Embryonic facial prominence (tissue), 1 donor: ENCODE results near the gene RNF223.
A peak's percentile ranks its signal among the peaks of the same experiment; 100 is the strongest.
"Not testable (repeated sequence)": the region's sequence is repeated elsewhere in the genome, so short reads cannot be mapped to it uniquely, and the experiment has no call there.

ENCODE experiments used
- DNase-seq: peaks from one replicate; pipeline ENCODE4 v3.0.0-alpha.2; 2016; ENCODE audit errors: extremely low spot score

The RNF223 gene

DNA sequence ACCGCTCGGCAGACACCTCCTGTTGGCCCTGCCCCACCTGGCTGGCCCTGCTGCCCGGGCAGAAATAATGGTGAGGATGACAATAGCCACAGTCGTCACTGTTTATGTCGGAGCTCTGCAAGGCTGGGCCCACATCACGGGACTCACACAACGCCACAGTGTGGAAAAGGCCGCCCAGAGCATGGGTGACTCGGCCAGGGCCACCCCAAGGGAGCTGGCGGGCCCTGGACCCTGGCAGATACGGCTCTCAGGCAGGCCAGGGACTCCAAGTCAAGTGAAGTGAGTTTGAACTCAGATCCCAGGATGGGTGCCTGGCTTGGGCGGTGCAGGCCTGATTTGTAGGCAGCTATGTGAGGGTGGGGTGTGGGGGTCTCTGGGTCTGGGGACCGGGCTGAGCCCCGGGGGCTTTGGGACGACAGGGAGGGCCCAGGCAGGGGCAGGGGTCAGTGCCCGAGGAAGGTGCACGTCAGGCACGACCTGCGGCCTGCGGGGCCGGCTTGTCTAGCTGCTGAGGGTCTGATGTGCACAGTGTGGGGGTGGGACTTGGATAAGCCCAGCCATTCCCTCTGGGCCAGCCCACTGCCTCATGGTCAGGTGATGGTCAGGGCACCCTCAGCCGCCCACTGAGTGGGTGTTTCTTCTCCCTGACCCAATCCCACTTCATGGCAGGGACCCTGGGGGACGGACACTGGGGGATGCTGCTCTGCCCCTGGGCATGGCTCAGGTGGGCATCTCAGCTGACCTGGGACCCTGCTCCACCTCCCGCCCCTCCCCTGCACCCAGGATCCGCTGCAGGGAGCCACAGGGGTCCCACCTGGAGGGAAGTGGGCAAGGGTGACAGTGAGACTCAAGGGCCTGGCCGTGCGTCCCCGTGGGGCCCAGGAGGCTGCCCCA is 1.0 kb downstream of the RNF223 start:
- DNase-seq: no peak

- DNase-seq: no peak
These were observed 1.7 kb downstream of the RNF223 start for GRCh38 chr1:1072299-1072848.

DNA sequence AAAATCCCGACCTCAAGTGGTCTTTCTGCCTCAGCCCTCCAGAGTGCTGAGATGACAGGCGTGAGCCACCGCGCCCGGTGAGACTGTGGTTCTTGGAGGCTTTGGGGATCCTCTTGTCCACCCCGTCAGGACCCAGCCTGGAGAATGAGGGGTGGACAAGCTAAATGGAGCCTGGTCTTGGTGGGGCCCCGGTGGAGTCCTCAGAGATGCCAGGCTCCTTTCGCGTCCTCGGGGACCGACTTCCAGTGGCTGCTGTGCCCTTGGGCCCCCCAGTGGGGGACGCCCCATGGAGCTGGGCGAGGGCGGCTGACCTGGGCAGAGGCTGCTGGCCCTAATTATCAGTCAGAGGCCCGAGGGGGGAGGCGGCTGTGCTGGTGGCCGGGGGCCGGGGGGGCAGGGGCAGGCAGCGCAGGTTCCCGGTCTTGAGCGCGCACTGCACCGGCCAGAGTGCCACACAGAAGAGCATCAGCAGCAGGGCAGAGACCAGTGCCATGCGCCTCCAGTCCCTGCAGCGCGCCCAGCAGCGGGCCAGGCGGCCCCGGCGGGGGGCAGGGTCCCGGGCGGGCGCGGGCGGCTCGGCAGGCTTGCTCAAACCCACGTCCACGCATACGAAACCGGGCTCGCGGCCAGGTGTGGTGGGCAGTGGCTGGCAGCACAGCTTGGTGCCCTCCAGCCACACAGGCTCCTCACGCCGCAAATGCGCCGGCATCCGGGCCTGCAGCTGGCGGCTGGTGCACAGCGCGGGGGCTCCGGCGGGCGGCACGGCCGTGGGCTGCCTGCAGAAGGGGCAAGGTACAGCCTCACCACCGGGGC is 2.4 kb downstream of the RNF223 start:
- DNase-seq: no peak

DNA sequence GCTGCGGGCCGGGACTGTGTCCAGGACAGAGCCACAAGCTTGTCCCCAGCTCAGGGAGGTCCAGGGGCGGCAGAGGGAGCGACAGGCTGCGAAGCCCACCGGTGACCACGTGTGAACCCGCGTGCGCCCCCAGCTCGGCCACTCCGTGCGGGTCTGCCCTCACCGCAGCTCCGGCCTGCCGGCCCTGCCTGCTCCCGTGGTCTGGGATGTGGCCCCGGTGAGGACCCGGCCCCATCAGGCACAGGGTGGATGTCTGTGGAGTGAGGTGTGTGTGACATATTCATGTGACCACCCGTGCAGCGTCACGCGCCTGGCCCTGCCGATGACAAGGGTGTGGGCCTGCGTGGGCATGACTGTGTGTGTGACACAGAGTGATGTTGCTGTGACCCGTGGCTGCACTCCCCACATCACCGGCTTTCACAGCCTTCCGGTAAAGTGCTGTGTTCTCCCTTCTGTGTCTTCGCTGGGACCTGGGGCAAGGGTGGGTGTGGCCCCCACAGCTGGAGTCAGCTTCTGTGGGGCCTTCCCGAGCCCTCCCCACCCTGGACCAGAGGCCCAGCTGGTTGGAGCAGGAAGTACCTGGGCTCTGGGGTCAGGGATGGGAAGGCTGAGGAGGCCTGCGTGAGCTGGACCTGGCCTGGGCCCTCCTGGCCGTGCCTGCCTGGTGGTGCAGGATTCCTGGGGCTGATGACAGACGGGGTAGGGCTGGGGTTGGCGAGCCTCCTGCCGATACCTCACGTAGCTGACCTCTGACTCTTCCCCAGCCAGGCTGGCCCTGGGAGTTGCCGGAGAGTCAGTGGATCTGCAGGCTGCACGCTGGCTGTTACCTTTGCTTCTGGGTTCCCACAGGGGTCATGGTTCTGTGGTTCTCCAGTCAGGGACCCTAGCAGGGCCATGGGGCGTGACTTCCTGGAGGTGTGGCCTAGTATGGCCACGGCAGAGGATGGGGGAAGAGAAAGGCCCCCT is 4.1 kb downstream of the RNF223 start:
- DNase-seq: no peak

DNA sequence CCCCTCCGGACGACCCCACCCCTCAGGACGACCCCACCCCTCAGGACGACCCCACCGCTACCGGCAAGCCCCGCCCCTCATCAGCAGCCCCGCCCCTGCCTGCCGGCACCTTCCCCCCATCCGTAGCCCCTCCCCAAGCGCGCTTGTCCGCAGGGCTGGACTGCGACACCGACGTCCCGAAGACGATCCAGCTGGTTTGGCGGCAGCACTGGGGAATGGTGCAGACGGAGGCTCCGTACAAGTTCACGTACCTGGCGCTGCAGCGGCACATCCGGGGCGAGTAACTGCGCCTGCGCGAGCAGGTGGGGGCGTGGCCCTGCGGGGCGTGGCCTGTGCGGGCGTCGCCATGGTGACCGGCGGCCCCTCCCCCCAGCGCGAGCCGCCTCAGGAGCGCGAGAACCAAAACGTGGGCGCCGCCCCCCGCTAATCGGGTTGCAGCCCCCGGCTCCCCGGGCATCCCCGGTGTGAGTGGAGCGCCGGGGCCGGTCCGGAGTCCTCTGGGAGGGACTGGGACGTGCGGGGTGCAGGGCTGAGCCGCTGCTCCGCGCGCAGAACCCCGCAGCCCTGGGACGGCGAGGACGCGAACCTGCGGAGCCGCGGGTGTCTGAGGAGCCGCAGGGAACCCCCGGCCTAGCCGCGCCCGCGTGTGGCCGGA is 4.9 kb downstream of the RNF223 start:
- peak; percentile 22 for DNase-seq

GRCh38 chr1:1068517-1069055 is 5.5 kb downstream of the RNF223 start:
- no peak for DNase-seq

- no peak for DNase-seq
These were observed 6.1 kb downstream of the RNF223 start for GRCh38 chr1:1067860-1068516.

- no peak for DNase-seq
These were observed 6.7 kb downstream of the RNF223 start for GRCh38 chr1:1067284-1067859.

GRCh38 chr1:1066403-1067283 is 7.5 kb downstream of the RNF223 start:
- no peak for DNase-seq

DNA sequence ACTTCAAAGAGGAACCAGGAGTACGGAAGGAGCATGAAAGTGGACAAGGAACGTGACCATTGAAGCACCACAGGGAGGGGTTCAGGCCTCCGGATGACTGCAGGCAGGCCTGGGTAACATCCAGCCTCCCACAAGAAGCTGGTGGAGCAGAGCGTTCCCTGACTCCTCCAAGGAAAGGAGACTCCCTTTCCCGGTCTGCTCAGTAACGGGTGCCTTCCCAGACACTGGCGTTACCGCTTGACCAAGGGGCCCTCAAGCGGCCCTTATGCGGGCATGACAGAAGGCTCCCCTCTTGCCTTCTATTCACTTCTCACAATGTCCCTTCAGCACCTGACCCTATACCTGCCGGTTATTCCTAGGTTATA is 8.2 kb downstream of the RNF223 start:
- DNase-seq: not testable (repeated sequence)

DNA sequence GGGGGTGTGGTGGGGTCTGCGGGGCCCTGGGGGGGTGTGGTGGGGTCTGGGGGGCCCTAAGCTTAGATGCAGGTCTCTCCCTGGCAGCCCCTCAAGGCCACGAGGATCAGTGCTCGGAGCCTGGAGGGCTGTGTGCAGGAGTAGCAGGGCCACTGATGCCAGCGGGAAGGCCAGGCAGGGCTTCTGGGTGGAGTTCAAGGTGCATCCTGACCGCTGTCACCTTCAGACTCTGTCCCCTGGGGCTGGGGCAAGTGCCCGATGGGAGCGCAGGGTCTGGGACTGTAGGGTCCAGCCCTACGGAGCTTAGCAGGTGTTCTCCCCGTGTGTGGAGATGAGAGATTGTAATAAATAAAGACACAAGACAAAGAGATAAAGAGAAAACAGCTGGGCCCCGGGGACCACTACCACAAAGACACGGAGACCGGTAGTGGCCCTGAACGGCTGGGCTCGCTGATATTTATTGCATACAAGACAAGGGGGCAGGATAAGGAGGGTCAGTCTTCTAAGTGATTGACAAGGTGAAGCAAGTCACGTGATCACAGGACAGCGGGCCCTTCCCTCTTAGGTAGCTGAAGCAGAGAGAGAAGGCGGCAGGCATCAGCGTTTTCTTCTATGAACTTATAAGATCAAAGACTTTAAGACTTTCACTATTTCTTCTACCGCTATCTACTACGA is 8.7 kb downstream of the RNF223 start:
- DNase-seq: no peak

GRCh38 chr1:1063945-1064831 is 9.9 kb downstream of the RNF223 start:
- DNase-seq: no peak

GRCh38 chr1:1063261-1063944 is 10.7 kb downstream of the RNF223 start:
- no peak for DNase-seq

DNA sequence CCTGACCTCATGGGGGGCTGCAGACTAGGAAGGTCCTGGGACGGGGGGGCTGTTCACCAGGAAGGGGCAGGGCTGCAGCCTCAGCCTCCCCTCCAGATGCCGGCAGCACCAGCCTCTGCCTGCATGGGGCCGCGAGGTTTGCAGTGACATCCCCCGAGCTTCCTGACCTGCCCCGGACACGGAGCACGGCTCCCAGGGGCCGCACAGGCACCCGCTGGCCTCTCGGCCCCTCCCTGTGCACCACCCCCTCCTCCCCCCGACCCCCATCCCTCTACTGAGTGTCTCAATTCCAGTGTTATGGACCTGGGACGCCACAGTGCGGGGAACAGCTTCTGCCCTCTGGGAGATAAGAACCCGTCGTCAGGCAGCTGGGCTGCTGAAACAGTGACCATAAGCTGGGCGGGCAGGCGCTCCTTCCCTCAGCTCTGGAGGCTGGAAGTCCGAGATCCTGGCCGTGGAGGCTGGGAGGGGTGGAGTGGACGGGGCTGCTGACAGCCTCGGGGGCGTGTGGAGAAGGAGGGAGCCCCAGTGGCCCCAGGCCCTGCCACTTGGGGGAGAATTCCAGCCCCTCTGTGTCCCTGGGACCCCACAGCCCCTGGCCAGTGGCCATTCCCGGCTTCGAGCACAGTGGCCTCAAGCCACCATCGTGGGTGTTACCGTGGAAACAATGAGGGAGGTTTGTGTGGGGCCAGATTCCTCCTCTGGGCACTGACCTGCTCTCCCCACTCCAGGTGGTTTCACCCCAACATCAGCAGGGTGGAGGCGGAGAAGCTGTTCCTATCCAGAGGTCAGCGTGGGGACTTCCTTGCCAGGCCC is 11.6 kb downstream of the RNF223 start:
- no peak for DNase-seq

GRCh38 chr1:1061682-1062345 is 12.3 kb downstream of the RNF223 start:
- no peak for DNase-seq
